GM21825 (cell line): Measurements from ENCODE around the gene FBXW5.

Experiments
- ATAC-seq: cut with Tn5 transposase; IDR thresholded peaks from one replicate; pipeline ENCODE4 v1.9.1; 2021; ENCODE audit warnings: mild to moderate bottlenecking, moderate library complexity; ENCODE audit not compliant: unreplicated experiment

The FBXW5 gene

DNA sequence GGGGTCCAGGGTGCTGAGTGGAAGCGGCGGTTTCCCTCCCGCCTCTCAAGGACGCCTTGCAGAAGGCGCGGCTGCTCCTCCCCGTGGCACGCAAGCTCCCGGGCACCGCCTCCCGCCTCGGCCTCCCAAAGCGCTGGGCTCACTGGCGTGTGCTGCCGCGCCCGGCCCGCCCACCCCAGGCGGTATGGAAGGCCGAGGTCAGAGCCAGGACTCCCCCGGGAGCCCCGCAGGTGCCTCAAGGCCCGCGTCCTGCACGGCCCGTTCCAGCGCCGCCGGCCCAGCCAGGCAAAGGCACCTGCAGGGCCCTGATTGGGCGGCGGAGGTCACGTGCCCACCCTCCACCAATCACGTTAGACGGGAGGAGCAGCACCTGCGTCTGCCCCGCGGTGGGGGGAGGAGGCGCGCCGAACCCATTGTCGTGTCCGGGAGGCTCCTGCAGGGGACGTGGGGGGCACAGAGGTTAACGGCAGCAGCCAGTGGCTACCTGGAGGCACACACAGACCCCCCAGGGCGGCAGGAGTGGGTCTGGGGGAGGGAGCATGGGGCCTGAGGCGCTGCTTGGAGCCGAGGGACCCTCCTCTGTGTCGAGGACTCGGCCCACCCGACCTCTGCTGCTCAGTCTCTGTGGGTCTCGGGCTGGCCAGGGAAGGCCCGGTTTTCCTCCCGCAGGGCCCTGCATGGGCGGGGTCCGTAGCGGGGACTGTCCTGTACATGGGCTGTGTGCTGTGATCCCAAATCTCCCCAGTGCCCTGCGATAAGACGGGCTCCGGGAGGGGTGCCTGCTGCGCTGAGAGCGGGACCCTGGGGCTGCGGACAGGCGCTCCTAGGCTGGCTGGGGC, 5.5 kb upstream of the FBXW5 start:
- ATAC-seq, result peak; percentile 72

DNA sequence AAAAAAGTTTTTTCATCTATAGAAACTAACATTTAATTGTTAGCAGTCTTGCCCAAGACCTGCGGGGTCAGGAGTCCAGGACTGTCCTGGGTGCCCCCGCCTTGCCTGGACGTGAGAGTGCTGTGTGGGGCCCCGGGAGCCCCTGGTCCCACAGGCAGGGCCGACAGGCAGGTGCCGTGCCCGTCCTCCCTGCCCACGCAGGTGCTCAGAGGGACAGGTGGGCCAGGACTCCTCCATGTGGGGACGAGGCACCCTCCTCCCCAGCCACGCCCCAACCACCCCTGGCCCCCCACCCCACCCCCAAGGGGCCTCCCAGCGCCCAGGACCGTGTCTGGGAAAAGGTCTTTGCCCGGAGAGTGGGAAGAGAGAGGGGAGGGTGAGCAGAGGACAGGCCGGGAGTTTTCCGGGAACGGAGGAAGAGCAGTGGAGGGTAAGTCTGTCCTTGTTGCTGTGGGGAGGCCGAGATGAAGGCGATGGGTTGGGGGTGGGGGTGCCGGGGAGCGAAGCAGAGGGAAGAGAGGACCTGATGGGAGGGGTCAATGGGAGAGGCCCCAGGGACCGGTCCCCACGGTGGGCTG, 4.8 kb upstream of the FBXW5 start:
- ATAC-seq, result no peak

DNA sequence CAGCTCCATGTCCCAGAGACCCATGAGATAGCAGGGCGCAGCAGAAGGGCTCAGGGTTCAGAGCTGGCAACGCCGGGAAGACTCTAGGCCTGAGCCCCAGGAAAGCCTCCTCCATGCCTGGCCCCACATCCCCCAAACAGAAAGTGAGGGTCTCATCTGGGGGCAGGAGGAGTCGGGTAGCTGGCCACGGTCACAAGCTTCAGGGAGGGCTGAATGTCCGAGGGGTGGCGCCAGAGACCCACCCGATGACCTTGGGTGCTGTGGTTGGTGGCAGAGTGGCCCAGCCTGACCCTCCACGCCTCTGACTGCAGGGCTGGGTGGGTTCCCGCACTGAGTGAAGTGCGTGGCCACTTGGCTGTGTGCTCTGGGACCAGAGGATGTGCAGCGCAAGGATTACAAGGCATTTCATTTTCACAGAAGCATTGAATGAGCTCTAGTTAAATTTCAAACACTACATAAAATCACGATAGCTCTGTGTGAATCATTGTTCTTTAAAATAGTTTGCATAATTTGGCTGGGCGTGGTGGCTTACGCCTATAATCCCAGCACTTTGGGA, 3.5 kb upstream of the FBXW5 start:
- ATAC-seq, result no peak

DNA sequence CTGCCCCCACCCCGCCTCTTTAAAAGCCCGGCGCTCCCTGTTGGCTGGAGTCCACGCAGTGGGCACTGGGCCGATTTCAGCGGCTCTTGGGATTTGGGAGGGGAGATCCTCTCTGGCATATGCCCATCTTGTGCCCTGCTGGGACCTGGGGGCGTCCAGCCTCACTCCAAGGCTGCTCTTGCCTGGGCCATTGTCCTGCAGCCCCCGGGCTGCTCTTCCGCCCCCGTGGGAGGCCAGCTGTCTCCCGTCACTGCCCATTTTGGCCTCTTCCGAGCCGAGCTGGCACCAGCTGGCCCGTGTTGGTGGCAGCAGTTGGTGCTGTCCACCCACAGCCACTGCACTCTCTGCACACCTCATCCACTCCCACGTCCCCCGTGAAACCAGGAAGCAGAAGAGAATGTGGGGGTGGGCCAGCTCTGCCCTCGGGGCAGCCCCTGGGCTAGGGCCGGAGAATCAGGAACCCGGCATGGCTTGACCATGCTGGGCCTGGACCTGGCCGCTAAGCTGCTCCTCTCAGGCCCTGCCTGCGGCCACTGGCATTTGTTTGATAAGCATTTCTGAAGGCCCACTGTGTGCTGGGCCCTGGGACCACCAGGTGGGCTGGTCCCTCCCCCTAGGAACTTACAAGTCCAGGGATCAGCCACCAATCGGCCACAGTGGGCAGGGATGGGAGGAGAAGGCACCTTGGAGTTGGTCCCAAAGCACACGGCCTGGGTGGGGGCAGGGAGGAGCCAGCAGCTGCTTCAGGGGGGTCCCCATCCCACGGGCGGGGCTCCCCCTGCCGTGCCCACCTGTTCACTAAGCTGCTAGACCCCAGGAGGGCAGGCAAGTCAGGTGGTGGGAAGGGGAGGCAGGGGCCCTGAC, 2.7 kb upstream of the FBXW5 start:
- ATAC-seq, result no peak

DNA sequence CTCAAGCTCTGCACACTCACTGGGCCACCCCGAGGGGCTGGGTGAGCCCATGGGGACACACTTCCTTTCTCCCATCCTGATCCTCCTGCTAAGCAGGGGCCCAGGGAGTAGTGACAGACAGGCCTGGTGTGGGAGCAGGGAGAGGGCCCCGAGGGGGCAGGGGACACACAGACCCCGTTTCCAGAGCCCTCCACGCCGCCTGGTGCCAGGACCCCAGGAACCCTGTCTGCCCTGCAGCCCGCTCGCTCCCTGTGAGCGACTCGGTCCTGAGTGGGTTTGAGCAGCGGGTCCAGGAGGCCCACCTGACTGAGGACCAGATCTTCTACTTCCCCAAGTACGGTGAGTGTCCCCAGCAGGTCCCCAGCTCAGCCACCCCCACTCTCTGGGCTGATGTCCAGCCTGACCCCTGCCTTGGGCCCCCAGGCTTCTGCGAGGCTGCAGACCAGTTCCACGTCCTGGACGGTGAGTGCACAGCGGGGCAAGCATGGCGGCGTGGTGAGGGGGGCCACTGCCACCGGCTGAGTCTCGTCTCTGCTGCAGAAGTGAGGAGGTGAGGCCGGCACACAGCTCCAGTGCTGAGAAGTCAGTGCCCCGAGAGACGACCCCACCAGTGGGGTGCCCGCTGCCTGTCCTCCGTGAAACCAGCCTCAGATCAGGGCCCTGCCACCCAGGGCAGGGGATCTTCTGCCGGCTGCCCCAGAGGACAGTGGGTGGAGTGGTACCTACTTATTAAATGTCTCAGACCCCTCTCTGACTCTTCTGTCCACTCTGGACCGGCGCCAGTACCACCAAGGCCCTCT, 1.9 kb upstream of the FBXW5 start:
- no peak for ATAC-seq

DNA sequence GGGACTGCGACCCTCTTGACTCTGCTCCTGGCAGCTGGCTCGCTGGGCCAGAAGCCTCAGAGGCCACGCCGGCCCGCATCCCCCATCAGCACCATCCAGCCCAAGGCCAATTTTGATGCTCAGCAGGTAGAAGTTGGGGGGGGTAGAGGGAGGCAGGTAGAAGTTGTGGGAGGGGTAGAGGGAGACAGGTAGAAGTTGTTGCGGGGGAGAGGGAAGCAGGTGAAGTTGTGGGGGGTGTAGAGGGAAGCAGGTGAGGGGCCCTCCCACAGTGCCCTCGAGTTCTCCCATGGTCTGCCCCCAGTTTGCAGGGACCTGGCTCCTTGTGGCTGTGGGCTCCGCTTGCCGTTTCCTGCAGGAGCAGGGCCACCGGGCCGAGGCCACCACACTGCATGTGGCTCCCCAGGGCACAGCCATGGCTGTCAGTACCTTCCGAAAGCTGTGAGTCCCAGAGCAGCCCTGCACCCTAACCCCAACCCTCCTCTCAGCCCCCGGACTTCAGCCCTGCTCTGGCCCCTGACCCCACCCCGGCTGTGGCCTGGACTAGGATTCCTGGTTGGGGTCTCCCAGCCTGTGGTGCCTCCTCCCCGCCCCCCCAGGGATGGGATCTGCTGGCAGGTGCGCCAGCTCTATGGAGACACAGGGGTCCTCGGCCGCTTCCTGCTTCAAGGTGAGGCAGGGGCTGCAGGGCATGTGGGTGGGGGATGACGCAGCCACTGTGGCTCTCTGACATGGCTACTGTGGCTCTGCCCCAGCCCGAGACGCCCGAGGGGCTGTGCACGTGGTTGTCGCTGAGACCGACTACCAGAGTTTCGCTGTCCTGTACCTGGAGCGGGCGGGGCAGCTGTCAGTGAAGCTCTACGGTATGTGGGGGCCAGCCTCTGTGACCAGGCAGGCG, 1.0 kb upstream of the FBXW5 start:
- ATAC-seq, result no peak

- no peak for ATAC-seq
These were observed 373 bp downstream of the FBXW5 start for GRCh38 chr9:136944212-136944518.

DNA sequence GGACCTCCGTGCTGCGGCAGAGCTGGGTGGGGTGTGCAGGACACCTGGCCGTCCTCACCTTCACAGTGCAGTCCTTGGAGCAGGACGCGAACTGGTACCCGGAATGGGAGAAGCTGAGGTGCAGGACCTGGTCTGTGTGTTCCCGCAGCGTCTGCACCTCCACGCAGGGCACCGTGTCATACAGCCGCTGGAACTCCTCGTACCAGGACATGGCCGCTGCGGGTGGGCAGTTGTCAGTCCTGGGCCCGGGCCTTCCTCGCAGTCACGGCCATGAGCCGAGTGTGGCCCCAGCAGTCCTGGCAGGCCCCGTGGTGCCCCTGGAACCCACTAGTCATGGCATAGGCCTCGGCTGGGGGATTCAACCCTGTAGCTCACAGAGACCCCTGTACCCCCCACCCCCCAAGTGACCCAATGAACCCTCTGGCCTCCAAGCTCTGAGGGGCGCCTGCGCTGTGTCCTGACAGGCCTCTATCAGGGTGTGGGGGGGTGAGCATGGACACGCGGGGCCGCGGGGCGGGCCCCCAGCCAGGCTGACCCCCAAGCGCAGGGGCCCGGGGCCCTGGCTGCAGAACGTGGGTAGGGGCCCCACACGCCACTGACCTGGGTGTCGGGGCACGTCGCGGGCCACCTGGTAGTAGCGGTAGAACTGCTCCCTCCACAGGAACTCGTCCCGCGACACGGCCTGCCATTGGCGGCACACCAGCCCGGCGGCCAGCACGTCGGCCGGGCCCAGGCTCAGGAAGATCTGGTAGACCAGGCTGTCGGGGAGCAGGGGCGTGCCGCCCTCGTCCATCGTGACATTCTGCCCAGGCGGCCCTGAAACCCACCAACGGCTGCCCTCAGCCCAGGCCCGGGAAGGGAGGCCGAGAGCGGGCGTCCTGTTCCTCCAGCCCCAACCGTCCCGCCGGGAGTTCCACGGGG, 987 bp downstream of the FBXW5 start:
- ATAC-seq, result peak; percentile 8

DNA sequence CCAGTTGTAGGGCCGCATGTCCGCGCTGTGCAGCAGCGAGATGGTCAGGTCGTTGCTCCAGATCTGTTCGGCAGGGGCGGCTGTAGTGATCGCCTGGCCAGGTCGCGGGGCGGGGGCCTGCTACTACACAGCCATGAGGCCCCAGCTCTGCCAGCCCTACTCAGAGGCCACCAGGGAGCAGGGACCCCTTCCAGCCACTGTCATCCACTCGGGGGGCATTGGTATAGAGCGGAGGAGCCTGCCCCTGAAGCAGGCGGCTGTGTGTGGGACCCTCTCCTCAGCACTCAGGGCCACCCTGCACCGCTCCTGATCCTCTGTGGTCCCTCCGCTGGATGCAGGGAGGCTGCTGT, 1.7 kb downstream of the FBXW5 start:
- ATAC-seq, result no peak

DNA sequence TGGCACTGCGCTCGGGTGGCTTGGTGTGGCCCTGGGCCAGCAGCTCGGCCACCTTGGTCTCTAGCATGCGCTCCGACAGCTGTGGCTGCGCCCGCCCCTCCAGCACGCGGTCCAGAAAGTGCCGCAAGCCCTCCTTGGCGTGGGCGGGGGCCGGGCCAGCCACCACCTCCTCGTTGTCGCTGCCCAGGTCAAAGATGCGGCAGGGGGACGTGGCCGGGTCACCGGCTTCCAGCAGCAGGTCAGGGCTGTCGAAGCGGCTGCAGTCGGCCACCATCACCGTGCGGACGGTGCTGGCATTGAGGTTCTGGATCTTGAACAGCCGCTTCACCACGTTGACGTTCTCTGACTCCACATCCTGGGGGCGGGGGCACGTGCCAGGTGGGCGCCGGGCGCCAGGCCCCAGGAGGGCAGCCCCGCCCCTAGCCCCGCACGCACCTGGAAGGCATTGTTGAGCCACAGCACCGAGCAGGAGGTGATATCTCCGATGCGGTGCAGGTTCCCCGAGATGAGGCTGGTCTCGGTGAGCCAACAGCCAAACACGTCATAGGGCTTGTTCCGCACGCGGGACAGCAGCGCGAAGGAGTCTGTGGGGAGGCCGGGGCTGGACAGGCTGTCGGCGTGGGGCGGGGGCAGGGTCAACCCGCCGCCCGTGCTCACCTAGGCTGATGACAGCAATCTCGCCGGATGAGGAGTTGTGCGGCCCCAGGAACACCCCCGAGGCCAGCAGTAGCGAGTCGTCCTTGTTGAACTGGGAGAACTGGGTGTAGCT, 2.2 kb downstream of the FBXW5 start:
- no peak for ATAC-seq

DNA sequence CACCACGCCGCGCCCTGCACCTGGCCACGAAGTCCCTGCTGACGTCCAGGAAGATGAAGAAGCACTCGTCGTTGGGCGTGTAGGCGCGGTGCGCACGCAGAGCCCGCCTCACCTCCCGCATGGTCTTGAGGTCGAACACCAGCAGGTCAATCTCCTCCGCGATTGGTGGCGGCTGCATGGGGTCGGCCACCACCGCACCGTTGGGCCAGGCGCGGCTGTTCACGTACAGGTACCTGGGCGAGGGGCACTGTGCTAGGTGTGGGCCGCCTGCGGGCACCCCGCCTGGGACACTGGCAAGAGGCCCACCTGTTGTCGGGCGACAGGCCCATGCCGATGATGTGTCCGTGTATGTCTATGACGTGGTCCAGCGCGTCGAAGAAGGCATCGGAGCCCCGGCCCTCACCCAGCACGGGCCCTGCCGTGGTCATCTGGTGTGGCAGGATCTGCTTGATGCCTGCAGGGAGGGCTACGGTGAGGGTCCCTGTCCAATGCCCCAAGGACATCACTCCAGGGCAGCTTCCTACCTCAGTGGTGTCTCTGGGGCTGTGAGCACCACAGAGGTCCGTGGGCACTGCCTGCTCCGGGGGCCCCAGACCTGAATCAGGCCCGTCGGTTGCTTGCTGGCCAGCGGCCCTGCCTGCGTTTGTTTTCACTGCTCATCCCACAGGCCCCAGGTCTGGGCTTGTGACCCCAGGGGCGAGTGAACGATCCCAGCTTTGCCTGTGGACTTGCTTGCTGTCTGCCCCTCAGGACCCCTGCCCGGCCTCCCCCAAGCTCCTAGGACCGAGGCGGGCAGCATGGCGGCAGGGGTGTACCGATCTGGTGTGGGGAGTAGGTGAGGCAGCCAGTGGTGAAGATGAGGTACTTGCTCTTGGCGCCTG, 3.1 kb downstream of the FBXW5 start:
- ATAC-seq, result no peak

GRCh38 chr9:136940526-136941230, 3.9 kb downstream of the FBXW5 start:
- no peak for ATAC-seq

GRCh38 chr9:136939996-136940525, 4.5 kb downstream of the FBXW5 start:
- ATAC-seq, result no peak

- no peak for ATAC-seq
These were observed 5.0 kb downstream of the FBXW5 start for GRCh38 chr9:136939431-136939995.

GRCh38 chr9:136937186-136938001, 7.1 kb downstream of the FBXW5 start:
- no peak for ATAC-seq
